ENCODE results near the gene CDKN2B-AS1.

GRCh38 chr9:22141908-22142307 is 147.3 kb downstream of the CDKN2B-AS1 start:
- TF ChIP-seq CTCF (IDR thresholded peaks at IDR 0.05; ENCODE audit: insufficient read depth, low read length, poor library complexity, severe bottlenecking) (no peak), EZH2phosphoT487 (conservative IDR thresholded peaks at IDR 0.05; ENCODE audit: low read length) (no peak)

All from SU-DHL-6 (cell line).